GM23248 (cell line): Measurements from ENCODE around the gene PRPF4. TPM values are rescaled to one million over a fixed set of nuclear protein-coding genes. Genes with fewer than 3 reads are reported as not detected.

Experiments used
- DNase-seq: peaks from one replicate; pipeline ENCODE4 v3.0.0-alpha.2; 2015
- H2AFZ ChIP-seq: fragments of 200-600 bp; sonication (generic); 2 replicates; pipeline ENCODE4 v1.6.1; 2016; ENCODE audit warnings: antibody characterized with exemption
- H3F3A ChIP-seq: fragments of 200-600 bp; sonication (generic); 2 replicates; pipeline ENCODE4 v1.6.1; 2016; ENCODE audit warnings: mild to moderate bottlenecking, antibody characterized with exemption, mixed run types; ENCODE audit not compliant: insufficient read depth
- H3K27ac ChIP-seq: fragments of 200-600 bp; sonication (generic); 2 replicates; pipeline ENCODE4 v1.5.1; 2016; ENCODE audit warnings: mild to moderate bottlenecking
- H3K27me3 ChIP-seq: fragments of 200-600 bp; sonication (generic); replicated peaks from 2 replicates; pipeline ENCODE4 v1.6.1; 2016; ENCODE audit warnings: mild to moderate bottlenecking; ENCODE audit not compliant: insufficient read depth
- H3K36me3 ChIP-seq: fragments of 200-600 bp; sonication (generic); 2 replicates; pipeline ENCODE4 v1.6.1; 2016; ENCODE audit warnings: low read depth, mild to moderate bottlenecking
- H3K4me1 ChIP-seq: fragments of 200-600 bp; sonication (generic); 2 replicates; pipeline ENCODE4 v1.6.1; 2016; ENCODE audit warnings: mild to moderate bottlenecking; ENCODE audit not compliant: insufficient read depth
- H3K4me2 ChIP-seq: fragments of 200-600 bp; sonication (generic); one replicate; pipeline ENCODE4 v1.6.1; 2016; ENCODE audit warnings: mild to moderate bottlenecking; ENCODE audit not compliant: unreplicated experiment
- H3K4me3 ChIP-seq: fragments of 200-600 bp; sonication (generic); 2 replicates; pipeline ENCODE4 v1.5.1; 2016; ENCODE audit warnings: mild to moderate bottlenecking
- H3K79me2 ChIP-seq: fragments of 200-600 bp; sonication (generic); 2 replicates; pipeline ENCODE4 v1.6.1; 2016; ENCODE audit warnings: mild to moderate bottlenecking; ENCODE audit not compliant: insufficient read depth
- H3K9ac ChIP-seq: fragments of 200-600 bp; sonication (generic); 2 replicates; pipeline ENCODE4 v1.6.1; 2016; ENCODE audit warnings: mild to moderate bottlenecking
- H3K9me2 ChIP-seq: fragments of 200-600 bp; sonication (generic); 2 replicates; pipeline ENCODE4 v1.6.1; 2016; ENCODE audit warnings: mixed run types, mild to moderate bottlenecking, moderate library complexity; ENCODE audit not compliant: insufficient read depth
- H3K9me3 ChIP-seq: fragments of 200-600 bp; sonication (generic); one replicate; pipeline ENCODE4 v1.6.1; 2017; ENCODE audit warnings: low read depth
- H4K20me1 ChIP-seq: fragments of 200-600 bp; sonication (generic); 2 replicates; pipeline ENCODE4 v1.6.0; 2016; ENCODE audit not compliant: insufficient read depth
- EZH2 ChIP-seq: fragments of 200-600 bp; sonication (generic); IDR thresholded peaks from 2 replicates; pipeline ENCODE4 v1.6.1; 2018; ENCODE audit warnings: antibody characterized with exemption, mild to moderate bottlenecking; ENCODE audit not compliant: insufficient read depth, poor library complexity, severe bottlenecking
- EZH2phosphoT487 ChIP-seq: fragments of 200-600 bp; sonication (generic); IDR thresholded peaks from 2 replicates; pipeline ENCODE4 v1.6.1; 2018; ENCODE audit warnings: antibody characterized with exemption, moderate library complexity, mild to moderate bottlenecking, low read depth; ENCODE audit not compliant: insufficient read depth
- WGBS, 2 experiments: methylation state at CpG; one replicate each; pipeline ENCODE4 v1.1.6; 2015 to 2017; ENCODE audit warnings: low lambda C conversion rate in 2 of 2, low coverage in 1 of 2; ENCODE audit errors: missing lambda C conversion rate in 2 of 2; 5-methylcytosine and 5-hydroxymethylcytosine counted together
- in situ Hi-C: fragments of 300-500 bp; cut with MboI; formaldehyde crosslinking; loops from 2 replicates; pipeline ENCODE4 v1.15.0; 2020
- polyA plus RNA-seq: library from polyadenylated mRNA; unstranded; fragments of >200 nt; fragmentation: Nextera tagmentation; extraction: Ambion mirVana; gene quantifications from 2 replicates; pipeline ENCODE4 v1.2.1, GENCODE V29; 2016
- total RNA-seq: library from RNA; depleted of rRNA; stranded (reverse); fragments of >200 nt; shearing (Covaris generic); gene quantifications from 2 replicates; pipeline ENCODE4 v1.2.3, GENCODE V29; 2014

PRPF4 gene
- total and polyA plus RNA-seq, 2 experiments from 2014 or later: 25.7 to 26.5 TPM

DNA sequence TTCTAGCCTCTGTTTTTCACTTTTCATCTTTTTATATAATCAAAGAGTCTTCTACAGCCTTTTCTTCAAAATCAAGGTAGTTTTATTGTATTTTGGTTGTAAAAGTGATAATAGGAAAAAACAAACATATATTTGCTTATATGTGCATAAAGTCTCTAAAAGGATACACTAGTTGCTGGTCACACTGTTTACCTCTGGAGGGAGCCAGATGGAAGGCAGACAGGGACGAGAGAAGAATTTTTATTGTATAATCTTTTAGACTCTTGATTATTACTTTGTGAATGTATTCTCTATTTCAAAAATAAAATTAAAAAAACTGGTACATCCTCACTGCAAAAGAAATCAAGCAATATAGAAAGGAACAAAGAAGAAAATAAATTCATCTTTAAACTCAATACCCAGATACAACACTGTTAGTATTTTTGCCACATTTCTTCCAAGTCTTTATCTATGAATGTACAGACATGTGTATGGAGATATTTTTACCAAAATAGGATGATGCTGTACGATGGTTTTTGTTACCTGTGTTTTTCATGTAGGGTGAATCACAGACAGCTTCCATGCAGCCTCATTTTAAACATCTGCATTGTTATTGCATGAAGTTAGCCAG lies 33.9 kb downstream of the PRPF4 start:
- TF ChIP-seq EZH2 (no peak), EZH2phosphoT487 (no peak)
- no peaks in the 10 kb centered on the region for H3K27me3 ChIP-seq
- no peak overlapping the region for H2AFZ ChIP-seq
- H3K79me2 ChIP-seq: no peaks in the 10 kb centered on the region
- no peak overlapping the region for H3K4me3 ChIP-seq
- 0 out of 2 replicates have a peak, but pooled peaks cover 5% of the 10 kb centered on the region for H3F3A ChIP-seq
- H3K36me3 ChIP-seq: no peaks in the 10 kb centered on the region
- H3K9ac ChIP-seq: no peak overlapping the region
- 2 to 3% methylated on average over 2 of the region's 2 CpGs for WGBS, 2 experiments
- in situ Hi-C loops: no loop called here
- no peak overlapping the region for H3K27ac ChIP-seq
- no peaks in the 10 kb centered on the region for H4K20me1 ChIP-seq
- DNase-seq: peak; percentile 72
- H3K4me1 ChIP-seq: no peaks in the 10 kb centered on the region
- no peaks in the 10 kb centered on the region for H3K9me2 ChIP-seq
- no peak overlapping the region for H3K4me2 ChIP-seq
- H3K9me3 ChIP-seq: no peaks in the 10 kb centered on the region

DNA sequence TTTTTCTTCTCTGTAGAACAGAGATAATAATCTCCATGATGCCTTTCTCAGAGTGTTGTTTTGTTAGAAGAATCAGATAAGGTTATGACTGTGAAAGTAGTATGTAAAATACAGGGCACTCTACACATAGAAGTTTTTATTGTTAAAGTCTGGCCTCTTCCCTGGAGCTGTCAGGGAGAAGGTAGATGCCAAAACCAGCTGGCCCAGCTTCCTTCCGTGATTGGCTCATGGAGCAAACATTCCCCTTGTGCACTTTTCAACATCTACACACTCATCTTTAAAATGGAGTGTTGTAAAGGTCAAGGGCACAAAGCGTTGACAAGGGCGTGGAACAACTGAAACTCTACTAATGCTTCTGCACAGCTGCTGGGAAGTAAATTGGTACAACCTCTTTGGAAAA lies 35.1 kb downstream of the PRPF4 start:
- no peaks in the 10 kb centered on the region for H3K9me3 ChIP-seq
- no peaks in the 10 kb centered on the region for H3K79me2 ChIP-seq
- no peak overlapping the region for H3K9ac ChIP-seq
- in situ Hi-C loops: no loop called here
- H4K20me1 ChIP-seq: no peaks in the 10 kb centered on the region
- DNase-seq: peak; percentile 18
- 0 out of 2 replicates have a peak, but pooled peaks cover 5% of the 10 kb centered on the region for H3F3A ChIP-seq
- H3K4me1 ChIP-seq: no peaks in the 10 kb centered on the region
- no peak overlapping the region for H3K4me2 ChIP-seq
- no peak overlapping the region for H2AFZ ChIP-seq
- H3K9me2 ChIP-seq: no peaks in the 10 kb centered on the region
- no peaks in the 10 kb centered on the region for H3K36me3 ChIP-seq
- no peak overlapping the region for H3K27ac ChIP-seq
- no peaks in the 10 kb centered on the region for H3K27me3 ChIP-seq
- 38 to 41% methylated on average over 3 of the region's 3 CpGs for WGBS, 2 experiments
- no peak overlapping the region for H3K4me3 ChIP-seq
- no peak for TF ChIP-seq EZH2phosphoT487
- TF ChIP-seq EZH2: no peak

DNA sequence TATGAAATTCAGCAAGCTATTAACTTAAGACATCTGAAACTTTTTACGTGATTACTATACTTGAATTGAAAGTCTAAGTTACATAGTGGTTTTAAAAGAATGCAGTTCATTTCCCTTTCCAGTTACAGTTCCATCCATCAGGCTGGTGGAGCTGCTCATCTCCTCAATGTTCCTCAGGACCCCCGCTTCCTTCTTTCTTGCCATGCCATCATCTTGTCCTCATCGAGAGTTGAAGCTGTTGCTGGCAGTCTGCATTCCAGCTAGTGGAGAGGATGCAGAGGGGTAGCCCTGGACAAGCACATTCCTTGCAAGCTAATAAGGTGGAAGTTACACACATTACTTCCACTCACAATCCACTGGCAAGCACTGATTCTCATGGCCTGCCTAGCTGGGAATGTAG lies 36.5 kb downstream of the PRPF4 start:
- H3K4me2 ChIP-seq: no peak overlapping the region
- no peak overlapping the region for H3K4me3 ChIP-seq
- no peaks in the 10 kb centered on the region for H4K20me1 ChIP-seq
- H2AFZ ChIP-seq: no peak overlapping the region
- no peak overlapping the region for H3K27ac ChIP-seq
- 78 to 80% methylated on average over 3 of the region's 3 CpGs for WGBS, 2 experiments
- H3K9ac ChIP-seq: no peak overlapping the region
- no peak for DNase-seq
- H3F3A ChIP-seq: 0 out of 2 replicates have a peak, but pooled peaks cover 5% of the 10 kb centered on the region
- no peaks in the 10 kb centered on the region for H3K27me3 ChIP-seq
- H3K36me3 ChIP-seq: no peaks in the 10 kb centered on the region
- no peaks in the 10 kb centered on the region for H3K4me1 ChIP-seq
- in situ Hi-C loops: no loop called here
- no peaks in the 10 kb centered on the region for H3K9me2 ChIP-seq
- H3K79me2 ChIP-seq: no peaks in the 10 kb centered on the region
- TF ChIP-seq EZH2 (no peak), EZH2phosphoT487 (no peak)
- H3K9me3 ChIP-seq: no peaks in the 10 kb centered on the region

DNA sequence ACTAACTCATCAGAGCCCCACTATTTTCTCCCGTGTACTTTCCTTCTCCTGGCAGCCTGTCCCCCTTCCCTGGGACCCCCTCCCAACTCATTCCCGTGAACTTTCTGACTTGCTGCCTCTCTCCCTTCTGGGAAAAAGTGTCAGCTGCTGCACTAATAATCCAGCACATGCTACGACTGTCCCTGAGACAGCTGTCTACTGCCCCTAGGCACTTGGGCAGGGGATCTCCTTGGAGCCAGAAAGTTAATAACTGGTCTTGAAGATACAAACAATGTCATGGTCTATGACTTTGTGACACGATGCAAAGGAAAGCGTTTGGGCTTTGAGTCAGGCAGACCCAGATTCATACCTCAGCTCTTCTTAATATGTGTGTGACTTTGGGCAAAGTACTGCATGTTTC lies 37.8 kb downstream of the PRPF4 start:
- Histone ChIP-seq H3K36me3 (no peaks in the 10 kb centered on the region), H3K27ac (no peak overlapping the region), H3K9me2 (no peaks in the 10 kb centered on the region), H3K79me2 (no peaks in the 10 kb centered on the region), H3K9me3 (no peaks in the 10 kb centered on the region), H3F3A (0 out of 2 replicates have a peak, but pooled peaks cover 5% of the 10 kb centered on the region), H3K27me3 (no peaks in the 10 kb centered on the region), H3K4me3 (no peak overlapping the region), H3K9ac (no peak overlapping the region), H2AFZ (no peak overlapping the region), H3K4me2 (no peak overlapping the region), H3K4me1 (no peaks in the 10 kb centered on the region), H4K20me1 (no peaks in the 10 kb centered on the region)
- TF ChIP-seq EZH2phosphoT487 (no peak), EZH2 (no peak)
- WGBS, 2 experiments: 56 to 59% methylated on average over 5 of the region's 5 CpGs
- in situ Hi-C loops: no loop called here
- DNase-seq: no peak

DNA sequence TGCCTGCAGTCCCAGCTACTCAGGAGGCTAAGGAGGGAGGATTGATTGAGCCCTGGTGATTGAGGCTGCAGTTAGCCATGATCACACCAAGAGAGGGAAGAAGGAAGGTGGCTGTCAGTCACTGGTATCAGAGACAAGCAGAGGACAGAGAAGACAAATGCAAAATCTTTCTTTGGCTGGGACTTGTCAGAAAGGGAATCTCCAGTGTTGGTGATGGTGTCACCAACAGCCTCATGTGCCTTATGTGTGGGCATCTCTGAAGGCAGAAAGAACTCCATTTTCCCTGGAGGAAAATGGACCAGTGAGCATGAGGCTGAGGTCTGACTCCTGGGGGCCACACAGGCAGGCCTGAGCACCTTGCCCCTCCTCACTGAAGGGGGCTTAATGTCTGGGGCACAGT lies 39.8 kb downstream of the PRPF4 start:
- no peak overlapping the region for H3K9ac ChIP-seq
- no peaks in the 10 kb centered on the region for H3K27me3 ChIP-seq
- no peaks in the 10 kb centered on the region for H3K9me3 ChIP-seq
- 0 out of 2 replicates have a peak, but pooled peaks cover 5% of the 10 kb centered on the region for H3F3A ChIP-seq
- no peak overlapping the region for H3K4me3 ChIP-seq
- no peaks in the 10 kb centered on the region for H3K36me3 ChIP-seq
- no peak overlapping the region for H3K4me2 ChIP-seq
- in situ Hi-C loops: no loop called here
- no peak for DNase-seq
- H2AFZ ChIP-seq: no peak overlapping the region
- H3K4me1 ChIP-seq: no peaks in the 10 kb centered on the region
- no peaks in the 10 kb centered on the region for H4K20me1 ChIP-seq
- H3K79me2 ChIP-seq: no peaks in the 10 kb centered on the region
- no peak for TF ChIP-seq EZH2phosphoT487
- no peak for TF ChIP-seq EZH2
- no peaks in the 10 kb centered on the region for H3K9me2 ChIP-seq
- no peak overlapping the region for H3K27ac ChIP-seq
